ENCODE measurements around the gene GFOD1.

DNA sequence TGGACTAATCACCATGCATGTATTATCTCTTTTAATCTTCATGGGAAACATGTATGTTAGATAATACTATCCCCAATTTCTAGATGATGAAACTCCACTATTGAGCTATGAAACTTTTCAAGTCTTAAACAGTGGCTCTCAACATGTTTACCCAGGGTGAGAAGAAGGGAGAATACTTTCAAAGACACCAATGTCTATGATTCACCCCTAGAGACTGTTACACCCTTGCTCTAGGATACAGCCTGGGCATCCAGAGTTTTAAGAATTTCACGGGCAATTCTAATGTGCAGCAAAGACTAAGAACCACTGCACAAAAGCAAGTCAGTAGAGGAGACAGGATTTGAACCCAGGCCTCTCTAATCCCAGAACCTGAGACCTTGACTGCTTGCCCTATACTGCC is 47.8 kb downstream of the GFOD1 start:
- TF ChIP-seq, protein P1, sequence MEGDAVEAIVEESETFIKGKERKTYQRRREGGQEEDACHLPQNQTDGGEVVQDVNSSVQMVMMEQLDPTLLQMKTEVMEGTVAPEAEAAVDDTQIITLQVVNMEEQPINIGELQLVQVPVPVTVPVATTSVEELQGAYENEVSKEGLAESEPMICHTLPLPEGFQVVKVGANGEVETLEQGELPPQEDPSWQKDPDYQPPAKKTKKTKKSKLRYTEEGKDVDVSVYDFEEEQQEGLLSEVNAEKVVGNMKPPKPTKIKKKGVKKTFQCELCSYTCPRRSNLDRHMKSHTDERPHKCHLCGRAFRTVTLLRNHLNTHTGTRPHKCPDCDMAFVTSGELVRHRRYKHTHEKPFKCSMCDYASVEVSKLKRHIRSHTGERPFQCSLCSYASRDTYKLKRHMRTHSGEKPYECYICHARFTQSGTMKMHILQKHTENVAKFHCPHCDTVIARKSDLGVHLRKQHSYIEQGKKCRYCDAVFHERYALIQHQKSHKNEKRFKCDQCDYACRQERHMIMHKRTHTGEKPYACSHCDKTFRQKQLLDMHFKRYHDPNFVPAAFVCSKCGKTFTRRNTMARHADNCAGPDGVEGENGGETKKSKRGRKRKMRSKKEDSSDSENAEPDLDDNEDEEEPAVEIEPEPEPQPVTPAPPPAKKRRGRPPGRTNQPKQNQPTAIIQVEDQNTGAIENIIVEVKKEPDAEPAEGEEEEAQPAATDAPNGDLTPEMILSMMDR (conservative IDR thresholded peaks at IDR 0.05 in 1 of 2, IDR thresholded peaks at IDR 0.05 in 1 of 2; ENCODE audit: low read depth in 1 of 2, low read length in 2 of 2) = no peak
- TF ChIP-seq EZH2 (IDR thresholded peaks at IDR 0.05; ENCODE audit: low read length, missing control alignments) = no peak

Measured in fibroblast of lung (primary cell).